Left hindlimb (tissue), 1 donor: ENCODE measurements around the gene LASP1NB.

Source experiments
- DNase-seq: peaks from one replicate; pipeline ENCODE4 v3.0.0-alpha.2; 2018

Gene LASP1NB

DNA sequence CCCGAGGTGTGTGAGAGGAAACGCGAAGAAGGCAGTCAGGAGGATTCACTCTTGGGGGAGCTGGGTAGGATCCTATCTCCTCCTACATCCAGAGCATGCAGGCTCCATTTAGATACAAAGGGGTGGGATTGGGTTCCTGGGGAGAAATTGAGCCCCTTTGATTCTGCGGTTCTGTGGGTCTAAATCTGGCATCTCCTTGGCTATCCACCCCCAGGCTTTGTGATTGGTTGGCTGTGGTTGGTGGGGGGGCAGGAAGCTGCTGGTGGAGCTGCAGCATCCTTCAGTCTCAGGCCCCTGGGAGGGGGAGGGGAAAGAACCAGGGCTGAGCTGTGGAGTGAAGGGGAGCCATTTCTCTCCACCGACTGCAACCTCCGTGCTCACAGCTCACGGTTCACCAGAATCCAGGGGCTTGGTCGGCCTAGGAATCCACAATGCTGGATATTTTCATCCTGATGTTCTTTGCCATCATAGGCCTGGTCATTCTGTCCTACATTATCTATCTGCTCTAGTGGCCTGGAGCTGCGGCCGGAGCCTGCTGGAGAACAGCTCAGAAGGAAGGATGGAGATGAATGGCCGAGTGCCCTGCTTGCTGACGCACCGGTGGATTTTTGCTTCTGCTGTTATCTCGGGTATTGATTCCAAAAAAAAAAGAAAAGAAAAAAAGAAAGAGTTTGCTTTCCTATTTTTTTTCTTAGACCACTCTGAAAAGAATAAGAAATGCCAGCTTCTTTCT lies at the start of gene LASP1NB:
Gene LASP1NB, plus strand, starts transcription at position 352 of the 733 bp plus-strand sequence.
- DNase-seq = no peak

DNA sequence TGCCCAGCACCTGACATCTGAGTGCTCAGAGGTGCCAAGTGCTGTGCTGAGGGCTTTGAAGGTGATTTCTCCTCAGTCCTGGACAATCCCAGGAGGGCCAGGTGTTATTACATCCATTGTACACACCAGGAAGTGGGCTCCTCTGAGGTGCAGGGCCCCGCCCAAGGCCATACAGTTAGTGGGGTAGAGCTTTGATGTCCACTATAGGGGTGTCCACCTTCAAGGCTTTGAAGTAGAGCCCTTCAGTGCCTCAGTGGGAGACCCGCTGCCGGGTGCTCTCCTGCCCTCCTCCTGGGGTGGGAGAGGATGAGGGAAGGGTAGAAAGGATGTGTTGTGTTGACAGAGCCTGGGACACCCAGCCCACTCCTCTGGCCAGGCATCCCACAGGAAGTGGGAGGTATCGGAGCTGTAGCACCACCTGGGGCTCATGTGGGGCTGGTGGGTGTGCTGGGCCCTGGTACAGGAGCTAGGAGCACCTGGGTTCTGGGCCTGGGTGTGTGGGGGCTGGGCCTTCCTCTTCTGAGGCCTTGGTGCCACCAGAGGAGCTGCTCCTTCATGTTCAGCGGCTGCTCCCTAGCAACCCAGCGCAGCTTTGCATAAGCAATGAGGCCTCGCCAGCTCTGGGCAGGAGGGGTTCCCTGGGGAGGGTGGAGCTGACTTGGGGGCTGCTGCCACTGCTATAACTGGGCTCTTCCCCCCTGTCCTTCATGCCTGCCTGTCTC lies 48.1 kb upstream of the LASP1NB start:
- no peak for DNase-seq

DNA sequence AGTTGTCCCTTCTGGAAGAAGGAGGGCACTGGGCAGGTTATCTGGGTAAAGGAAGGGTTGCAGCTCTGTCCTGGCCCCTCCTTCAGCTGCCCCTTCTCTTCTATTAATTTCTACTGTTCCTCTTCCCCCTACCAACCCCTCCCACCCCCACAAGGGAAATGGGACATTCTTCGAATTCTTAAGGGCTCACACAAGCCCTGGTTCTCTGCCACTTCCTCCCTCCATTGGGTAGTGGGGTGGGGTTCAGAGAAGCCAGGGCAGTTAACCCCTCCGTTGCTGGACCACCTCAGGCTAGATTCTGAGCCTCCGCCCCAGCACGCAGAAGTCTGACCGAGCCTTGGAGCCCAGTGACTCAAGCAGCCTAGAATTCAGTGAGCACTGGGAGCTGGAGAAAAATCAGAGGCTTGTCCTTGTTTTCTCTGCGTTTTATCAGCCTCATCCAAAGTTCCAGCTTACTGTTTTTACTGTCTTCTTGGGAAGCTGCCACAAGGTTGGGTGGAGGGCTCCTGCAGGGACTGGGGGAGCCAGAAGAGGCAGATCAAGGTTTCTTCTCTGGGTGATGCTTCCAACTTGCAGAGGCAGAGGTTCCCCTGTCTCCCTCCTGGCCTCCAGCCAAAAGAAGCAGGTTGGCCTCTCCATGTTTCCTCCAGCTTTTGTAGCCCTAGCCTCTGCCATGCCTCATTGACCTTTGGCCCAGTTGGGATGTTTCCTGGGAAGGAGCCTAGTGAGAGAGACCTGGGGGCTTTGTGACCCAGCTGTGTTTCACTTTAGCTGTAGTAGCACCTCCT lies 45.3 kb upstream of the LASP1NB start:
- peak; percentile 83 for DNase-seq

DNA sequence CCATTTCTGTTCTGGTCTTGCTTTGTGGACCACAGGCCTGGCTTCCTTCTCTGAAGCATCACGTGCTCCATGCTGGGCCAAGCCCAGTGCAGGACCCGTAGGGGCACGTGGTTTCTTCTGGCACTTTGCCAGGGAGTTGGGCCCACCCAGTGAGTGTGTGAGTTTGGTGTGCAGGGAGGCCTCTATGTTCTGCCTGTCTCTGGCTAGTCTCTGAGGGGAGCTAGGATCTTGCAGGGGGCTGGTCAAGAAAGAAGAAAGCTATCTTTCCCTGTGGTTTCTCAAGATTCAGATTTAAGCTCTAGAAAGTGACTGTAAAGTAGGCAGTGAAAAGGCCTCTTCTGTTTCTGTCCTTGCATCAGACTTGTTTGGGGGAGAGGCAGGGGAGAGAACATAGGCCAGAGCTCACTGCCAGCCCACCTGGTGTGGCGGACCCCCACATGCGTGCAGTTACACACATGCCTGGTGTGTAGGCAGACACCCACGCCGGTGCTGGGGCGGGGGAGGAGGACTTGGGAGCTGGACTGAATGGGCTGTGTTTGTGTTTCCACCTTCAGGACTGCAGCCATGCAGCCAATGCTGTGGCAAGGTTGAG lies 43.7 kb upstream of the LASP1NB start:
- peak; percentile 83 for DNase-seq

DNA sequence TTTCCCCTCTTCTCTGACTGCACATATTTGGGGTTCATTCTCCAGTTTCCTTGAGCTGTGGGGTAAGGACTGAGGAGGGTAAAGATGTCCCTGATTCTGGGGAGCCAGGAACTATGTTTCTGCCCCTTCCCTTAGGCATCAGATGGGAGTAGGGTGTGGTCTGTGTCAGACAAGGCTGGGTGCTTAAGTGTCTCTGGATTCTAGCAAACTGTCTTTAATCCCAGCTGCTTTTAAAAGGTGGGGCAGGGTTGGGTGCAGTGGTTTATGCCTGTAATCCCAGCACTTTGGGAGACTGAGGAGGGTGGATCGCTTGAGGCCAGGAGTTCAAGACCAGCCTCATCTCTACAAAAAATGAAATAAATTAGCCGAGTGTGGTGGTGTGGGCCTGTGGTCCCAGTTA lies 42.5 kb upstream of the LASP1NB start:
- DNase-seq = no peak

DNA sequence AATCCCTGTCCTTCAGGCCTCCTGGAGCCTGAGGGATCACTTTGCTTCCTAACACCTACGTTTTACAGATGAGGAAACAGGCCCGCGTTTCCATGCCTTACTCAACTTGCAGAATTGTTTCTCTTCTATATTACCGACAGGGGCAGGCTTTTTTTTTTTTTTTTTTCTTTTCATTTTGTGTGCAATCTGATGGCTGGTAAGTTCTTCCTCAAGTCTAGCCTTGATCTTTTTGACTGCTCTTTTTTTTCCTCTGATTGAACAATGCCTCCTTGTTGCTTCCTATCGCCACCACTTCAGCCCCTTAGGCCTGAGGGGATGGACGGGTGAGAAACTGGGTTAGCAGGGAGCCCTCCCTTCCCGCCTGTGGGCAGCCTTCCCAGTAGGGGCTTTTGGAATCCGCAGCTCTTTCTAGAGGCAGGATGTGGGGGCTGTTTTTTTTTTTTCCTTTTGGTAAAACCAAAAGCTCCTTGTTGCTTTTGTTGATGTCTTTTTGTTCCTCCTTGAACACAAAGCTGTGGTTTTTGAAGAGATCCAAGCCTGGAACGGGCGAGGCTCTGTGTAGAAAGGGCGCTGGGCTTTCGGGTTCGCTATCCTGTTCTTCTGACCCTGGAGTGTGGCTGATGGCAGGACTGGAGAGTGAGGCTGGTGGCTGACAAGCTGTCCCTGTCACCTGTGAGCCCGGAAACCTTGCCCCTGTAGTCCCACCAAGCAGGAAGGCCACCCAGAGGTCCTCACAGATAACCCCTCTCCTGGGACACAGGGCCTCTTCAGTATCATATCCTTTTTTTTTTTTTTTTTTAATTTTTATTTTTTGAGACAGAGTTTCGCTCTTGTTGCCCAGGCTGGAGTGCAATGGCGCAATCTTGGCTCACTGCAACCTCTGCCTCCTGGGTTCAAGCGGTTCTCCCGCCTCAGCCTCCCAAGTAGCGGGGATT lies 41.6 kb upstream of the LASP1NB start:
- DNase-seq = no peak

DNA sequence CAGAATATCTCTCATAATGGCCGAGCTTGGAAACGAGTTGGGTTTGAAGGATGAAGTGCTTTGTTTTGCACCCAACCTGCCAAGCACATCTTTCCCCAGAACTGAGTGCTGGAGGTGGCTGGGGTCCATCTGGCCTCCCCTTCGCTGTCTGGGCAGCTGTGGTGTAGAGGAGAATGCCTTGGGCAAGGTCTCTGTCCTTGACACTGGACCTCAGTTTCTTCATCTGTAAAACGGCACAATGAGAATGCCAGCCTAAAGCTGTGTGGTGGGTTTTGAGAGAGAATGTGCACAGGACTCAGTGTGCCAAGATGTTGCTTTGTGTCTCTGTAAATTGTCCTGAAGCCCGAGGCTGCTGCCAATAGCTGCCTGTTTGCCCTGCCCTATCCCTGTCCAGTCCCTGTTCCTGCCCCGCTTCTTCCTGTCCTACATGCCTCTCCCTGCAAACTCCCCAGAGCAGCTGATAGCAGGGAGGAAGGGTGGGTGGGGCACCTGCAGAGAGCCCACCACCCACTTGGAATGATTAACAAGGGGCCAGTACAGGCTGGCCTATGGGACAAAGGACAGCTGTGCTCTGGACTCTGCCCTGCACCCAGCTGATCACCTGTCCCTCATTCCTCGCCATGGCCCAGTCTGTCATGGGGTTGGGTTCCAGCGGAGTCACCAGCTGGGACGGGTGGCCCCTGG lies 40.2 kb upstream of the LASP1NB start:
- DNase-seq = no peak

DNA sequence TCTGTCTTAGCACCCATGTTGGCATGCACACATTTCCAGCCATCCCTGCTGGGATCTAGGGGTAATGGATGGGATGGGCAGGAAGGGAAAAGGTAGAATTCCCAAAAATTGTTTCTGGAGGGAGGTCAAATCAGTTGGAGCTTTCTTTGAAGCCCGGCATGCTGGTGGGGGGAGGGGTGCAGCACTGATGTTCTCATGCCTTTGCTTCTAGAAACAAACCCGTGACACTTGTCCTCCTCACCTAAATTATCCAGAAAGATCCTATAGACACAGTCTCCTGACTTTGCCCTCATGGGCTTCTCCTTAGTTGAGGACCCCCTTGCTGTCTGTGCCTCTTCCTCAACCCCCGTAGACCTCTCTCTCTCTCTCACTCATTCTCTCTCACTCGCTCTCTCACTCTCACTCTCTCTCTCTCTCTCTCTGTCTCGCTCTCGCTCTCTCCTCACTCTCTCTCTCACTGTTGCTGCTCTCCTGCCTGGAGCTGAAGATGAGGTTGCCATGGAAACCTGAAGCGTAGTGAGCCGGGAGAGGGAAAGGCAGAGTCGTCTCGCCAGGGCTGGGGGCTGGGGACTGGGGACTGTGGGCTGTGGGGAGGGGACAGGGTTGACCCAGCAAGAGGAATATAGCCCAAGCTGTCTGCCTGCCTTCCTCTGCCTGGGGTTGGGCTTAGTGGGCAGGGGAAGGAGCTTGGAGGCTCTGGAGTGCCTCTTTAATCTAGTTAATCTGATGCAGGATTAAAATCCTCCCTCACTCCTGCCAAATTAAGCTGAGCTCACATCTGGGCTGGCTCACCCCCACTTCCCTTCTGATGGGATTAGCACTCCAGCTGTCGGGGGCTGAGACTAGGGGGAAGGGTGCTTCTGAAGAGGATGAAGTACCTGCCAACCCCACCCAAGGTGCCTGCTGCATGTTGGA lies 39.4 kb upstream of the LASP1NB start:
- DNase-seq = no peak

DNA sequence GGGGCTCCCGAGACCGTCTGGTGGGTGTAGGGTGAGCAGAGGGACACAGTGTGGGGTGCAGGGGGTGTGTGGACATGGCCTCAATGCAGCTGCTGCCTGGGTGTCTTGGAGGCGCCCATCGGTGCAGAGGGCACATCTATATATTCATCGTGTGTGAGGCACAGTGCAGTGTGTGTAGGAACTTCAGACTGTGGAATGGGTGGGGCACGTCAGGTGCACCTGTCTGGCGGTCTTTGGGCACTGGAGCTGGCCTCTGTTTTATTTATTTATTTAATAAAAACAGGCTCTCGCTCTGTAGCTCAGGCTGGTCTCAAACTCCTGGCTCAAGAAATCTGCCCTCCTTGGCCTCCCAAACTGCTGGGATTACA lies 38.8 kb upstream of the LASP1NB start:
- no peak for DNase-seq

DNA sequence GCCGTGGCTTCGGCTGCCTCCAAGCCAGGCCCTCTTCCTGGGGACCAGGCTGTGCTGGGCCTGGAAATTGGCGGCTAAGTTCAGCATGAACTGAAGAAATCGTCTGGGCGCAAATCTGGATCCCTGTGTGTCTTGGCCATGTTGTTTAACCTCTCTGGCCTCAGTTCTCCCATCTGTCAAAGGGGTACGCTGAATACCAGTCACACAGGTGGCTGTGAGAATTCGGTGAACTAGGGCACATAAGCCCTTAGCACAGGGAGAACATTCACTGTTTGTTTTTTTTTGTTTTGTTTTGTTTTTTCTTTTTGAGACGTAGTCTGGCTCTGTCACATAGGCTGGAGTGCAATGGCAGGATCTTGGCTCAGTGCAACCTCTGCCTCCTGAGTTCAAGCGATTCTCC lies 36.6 kb upstream of the LASP1NB start:
- DNase-seq = no peak

DNA sequence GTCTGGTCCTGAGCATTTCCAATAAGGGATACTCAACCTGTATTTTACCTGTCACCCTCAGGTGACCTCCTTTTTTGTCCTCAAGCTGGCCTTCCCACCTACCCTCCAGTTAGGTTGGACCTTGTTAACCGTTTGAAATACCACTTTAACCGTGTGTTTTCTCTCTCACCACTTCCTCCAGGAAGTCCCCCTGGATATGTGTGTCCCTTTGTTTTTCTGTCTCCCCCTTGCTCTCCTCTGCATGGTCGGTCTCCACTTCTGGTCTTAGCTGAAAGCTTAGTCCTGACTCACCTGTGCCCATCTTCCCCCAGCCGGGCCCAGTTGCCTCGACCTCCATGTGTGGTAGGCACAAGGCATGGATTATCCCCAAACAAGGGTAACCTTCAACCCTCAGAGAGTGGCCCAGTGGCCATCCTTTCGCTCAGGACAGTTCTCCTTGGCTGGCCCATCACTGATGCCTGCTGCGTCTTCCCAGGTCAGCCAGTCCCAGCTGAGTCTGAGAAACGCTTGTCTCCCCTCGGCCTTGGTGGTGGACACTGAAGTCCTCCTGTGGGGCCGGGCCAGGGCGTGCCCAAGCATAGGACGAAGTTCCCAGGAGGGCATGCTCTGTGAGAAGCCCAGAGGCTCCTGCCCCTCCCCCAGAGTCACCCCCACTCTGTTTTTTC lies 35.5 kb upstream of the LASP1NB start:
- no peak for DNase-seq

DNA sequence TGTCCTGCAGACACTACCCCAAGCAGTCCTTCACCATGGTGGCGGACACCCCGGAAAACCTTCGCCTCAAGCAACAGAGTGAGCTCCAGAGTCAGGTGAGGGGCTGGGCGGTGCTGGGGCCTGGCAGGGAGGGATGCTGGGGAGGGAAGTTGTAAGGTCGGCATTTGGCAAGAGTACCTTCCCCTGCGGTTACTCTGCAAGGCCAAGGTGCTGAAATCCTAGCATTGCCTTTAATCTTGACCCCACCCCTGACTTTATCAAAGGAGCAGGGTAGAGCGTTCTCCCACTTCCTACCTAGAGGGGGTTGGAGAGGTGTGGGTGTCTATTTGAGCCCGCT lies 35.0 kb upstream of the LASP1NB start:
- DNase-seq = no peak

DNA sequence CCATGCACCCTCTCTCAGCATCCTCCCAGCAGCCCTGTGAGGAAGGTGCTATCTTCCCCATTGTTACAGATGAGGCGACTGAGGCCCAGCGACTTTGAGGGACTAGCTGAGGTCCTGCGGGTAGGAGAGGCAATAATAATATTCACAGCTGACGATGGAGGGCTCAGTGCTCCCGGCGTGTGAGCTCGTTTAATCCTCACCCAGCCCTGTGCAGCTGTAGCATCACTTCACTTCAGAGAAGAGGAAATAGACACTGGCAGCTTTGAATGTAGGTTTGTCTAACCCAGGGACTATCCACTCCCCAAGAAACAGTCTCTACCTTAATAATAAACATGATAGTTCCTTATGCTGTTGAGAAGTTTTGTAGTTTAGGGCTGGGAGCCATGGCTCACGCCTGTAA lies 34.0 kb upstream of the LASP1NB start:
- DNase-seq = no peak

DNA sequence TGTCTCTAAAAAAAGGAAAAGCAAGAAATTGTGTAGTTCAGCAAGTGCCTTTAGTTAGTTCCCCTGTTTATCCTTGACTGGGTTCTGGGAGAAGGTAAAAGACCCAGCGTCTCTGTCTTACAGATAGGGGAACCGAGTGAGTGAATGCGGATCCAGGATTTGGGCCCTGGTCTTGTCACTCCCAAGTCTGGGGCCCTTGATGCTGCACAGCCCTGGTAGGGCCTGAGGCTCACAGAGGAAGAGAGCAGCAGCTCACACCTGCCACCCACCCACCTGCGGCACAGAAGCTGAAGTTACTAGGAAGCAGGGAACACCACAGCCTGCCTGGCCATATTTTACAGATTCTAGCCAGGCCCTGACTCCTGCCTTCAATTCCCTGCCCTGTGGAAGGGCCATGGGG lies 33.3 kb upstream of the LASP1NB start:
- DNase-seq = no peak

DNA sequence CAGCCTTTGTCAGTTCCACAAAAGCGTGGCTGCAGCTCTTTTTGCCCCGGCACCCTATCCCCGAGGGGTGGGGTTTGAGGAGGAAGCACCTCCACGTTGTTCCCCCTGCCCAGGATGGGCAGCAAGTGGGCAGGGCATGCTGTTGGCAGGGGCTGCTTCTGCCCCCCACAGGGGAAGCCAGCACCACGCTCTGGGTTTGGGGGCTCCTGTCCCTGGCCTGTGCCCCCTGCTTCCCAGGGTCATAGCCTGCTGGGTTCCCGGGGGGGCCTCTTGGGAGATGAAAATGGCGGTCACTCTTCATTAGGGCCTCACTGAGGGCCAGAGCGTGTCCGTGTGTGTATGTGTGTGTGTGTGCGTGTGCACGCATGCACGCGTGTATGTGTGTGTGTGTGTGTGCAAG lies 32.8 kb upstream of the LASP1NB start:
- DNase-seq = no peak

DNA sequence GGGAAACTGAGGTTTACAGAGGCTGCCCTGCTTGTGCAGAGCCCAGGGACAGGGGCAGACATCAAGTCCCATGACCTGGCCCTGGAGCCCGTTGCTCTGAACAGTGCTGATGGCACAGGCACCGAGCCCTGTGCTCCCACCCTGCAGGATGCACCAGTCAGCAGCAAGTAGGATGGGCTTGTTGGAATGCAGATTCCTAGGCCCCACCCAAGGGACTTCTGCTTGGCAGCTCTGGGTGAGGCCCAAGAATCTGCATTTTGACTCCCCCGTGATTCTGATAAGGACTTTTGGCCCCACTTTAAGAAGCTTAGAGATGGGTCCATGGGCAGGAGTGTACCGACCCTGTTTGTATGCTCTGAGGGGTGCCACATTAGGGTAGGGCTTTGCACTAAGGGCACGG lies 32.3 kb upstream of the LASP1NB start:
- no peak for DNase-seq

DNA sequence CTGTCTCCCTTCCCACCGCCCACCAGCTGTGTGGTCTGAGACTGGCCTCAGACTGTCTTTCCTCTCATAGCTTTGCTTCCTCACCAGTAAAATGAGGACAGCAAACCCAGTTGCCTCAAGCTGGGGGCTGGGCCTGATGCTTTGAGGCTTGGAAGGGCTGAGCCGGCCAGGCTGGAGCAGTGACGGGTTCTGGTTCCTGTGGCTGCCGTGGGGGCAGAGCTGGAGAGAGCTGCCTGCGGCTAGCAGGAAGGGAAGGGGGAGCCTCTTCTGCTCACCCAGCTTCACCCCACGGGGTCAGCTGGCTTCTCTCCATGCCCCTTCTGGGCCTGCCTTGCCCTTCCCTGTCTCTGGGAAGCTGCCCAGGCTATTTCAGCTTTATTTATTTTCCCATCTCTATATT lies 31.8 kb upstream of the LASP1NB start:
- no peak for DNase-seq

DNA sequence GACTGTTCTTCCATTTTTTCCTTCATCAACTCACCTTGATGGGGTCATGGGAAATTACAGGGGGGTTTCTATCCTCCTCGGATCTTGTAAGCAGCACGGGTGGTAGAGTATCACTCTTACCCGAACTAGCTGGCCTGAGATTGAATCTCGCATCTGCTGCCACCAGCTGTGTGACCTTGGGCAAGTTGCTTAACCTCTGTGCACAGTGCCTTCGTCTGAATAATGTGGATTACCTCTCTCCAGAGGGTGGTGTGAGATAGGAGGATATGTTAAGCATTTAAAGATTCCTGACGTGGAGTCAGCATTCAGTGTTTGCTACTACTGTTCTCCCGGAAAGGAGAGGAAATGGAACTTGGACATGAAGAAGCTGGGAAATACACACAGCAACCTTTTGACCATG lies 31.1 kb upstream of the LASP1NB start:
- DNase-seq = no peak

DNA sequence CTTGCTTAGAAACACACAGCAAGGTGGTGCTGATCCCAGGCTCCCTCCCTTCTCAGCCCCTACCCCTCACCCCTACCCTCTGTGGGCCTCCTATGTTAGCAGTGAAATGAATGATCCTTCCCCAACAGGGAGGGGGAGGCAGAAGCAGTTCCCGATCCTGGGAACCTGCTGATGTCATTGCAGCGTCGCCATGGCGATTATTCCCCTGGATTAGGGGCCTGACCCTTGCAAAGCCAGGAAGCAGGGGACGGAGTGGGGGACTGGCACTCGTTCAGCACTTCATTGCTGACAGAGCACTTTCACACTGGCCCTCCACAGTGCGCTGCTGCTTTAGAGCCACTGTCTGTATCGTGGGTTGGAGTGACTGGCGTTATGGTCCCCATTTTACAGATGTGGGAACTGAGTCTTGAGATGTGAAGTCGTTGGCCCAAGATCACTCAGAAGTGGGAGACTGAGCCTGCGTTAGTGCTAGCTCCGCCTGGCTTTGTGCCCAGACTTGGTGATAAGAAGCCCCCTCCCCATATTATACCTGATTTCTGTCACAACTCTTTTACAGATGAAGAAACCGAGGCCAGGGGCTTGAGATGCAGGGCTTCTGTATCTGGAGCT lies 29.0 kb upstream of the LASP1NB start:
- no peak for DNase-seq

DNA sequence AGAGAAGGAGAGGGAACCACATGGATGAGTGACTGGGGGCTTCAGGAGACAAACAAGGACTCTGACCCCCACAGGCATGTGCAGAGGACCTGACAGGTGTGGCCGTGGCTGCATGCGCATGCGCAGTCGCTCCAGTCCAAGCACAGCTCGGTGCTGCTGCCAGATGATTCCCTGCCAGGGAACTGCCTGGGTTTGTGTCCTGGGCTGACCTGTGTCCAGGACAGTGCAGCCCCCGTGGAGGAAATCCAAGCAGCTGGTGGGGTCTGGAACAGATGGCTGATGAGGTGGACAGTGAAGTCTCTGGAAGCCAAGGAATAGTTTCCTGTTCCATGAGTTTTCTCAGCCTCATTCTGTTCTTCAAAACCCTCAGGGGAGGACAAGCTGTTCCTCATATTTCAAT lies 28.2 kb upstream of the LASP1NB start:
- peak; percentile 71 for DNase-seq
